Putamen (tissue), 1 donor: ENCODE data around the gene UBE2V1.
A peak's percentile ranks its signal among the peaks of the same experiment; 100 is the strongest.
"Not testable (repeated sequence)": the region's sequence is repeated elsewhere in the genome, so short reads cannot be mapped to it uniquely, and the experiment has no call there.

Experiments
- DNase-seq: peaks from one replicate; pipeline ENCODE4 v3.0.0-alpha.2; 2016; ENCODE audit warnings: low spot score

UBE2V1 gene

GRCh38 chr20:50095476-50096078, 17.4 kb downstream of the UBE2V1 start:
- no peak for DNase-seq

- no peak for DNase-seq
These were observed 18.4 kb downstream of the UBE2V1 start for GRCh38 chr20:50094522-50094921.

GRCh38 chr20:50093240-50093639, 19.7 kb downstream of the UBE2V1 start:
- no peak for DNase-seq

- DNase-seq, result no peak
These were observed 20.5 kb downstream of the UBE2V1 start for GRCh38 chr20:50092436-50092835.

- DNase-seq, result no peak
These were observed 23.2 kb downstream of the UBE2V1 start for GRCh38 chr20:50089787-50090177.

- no peak for DNase-seq
These were observed 23.7 kb downstream of the UBE2V1 start for GRCh38 chr20:50089140-50089786.

- no peak for DNase-seq
These were observed 24.9 kb downstream of the UBE2V1 start for GRCh38 chr20:50088022-50088421.

- peak; percentile 46 for DNase-seq
These were observed 27.2 kb downstream of the UBE2V1 start for GRCh38 chr20:50085481-50086365.

- no peak for DNase-seq
These were observed 27.8 kb downstream of the UBE2V1 start for GRCh38 chr20:50085146-50085480.

- DNase-seq, result no peak
These were observed 29.9 kb downstream of the UBE2V1 start for GRCh38 chr20:50083034-50083433.

GRCh38 chr20:50082056-50082455, 30.9 kb downstream of the UBE2V1 start:
- DNase-seq, result not testable (repeated sequence)

- DNase-seq, result no peak
These were observed 34.9 kb downstream of the UBE2V1 start for GRCh38 chr20:50077818-50078601.

GRCh38 chr20:50073500-50073899, 39.5 kb downstream of the UBE2V1 start:
- DNase-seq, result no peak

GRCh38 chr20:50071039-50071888, 41.7 kb downstream of the UBE2V1 start:
- DNase-seq, result peak; percentile 83

- no peak for DNase-seq
These were observed 42.6 kb downstream of the UBE2V1 start for GRCh38 chr20:50070361-50070760.

GRCh38 chr20:50068041-50068651, 44.8 kb downstream of the UBE2V1 start:
- DNase-seq, result no peak

- DNase-seq, result no peak
These were observed 45.5 kb downstream of the UBE2V1 start for GRCh38 chr20:50067461-50067860.

- no peak for DNase-seq
These were observed 45.9 kb downstream of the UBE2V1 start for GRCh38 chr20:50067018-50067417.

GRCh38 chr20:50066161-50066834, 46.7 kb downstream of the UBE2V1 start:
- DNase-seq, result no peak

- DNase-seq, result no peak
These were observed 47.7 kb downstream of the UBE2V1 start for GRCh38 chr20:50065325-50065615.

GRCh38 chr20:50063763-50064162, 49.2 kb downstream of the UBE2V1 start:
- not testable (repeated sequence) for DNase-seq
